Trophoblast cell (in vitro differentiated cells and primary cell): ENCODE data around the gene KRT23.

Experiments used
- DNase-seq, 2 donors: peaks; one replicate each; pipeline ENCODE4 v3.0.0-alpha.2; 2016
- H2AFZ ChIP-seq: 2 replicates; pipeline ENCODE4 v1.6.1; 2013; ENCODE audit warnings: low read length, moderate library complexity, mild to moderate bottlenecking; ENCODE audit not compliant: insufficient read depth, poor library complexity
- H2AK5ac ChIP-seq: 2 replicates; pipeline ENCODE4 v1.6.1; 2013; ENCODE audit warnings: mild to moderate bottlenecking, low read length
- H2BK120ac ChIP-seq: 2 replicates; pipeline ENCODE4 v1.6.1; 2013; ENCODE audit warnings: low read length, mild to moderate bottlenecking, moderate library complexity; ENCODE audit not compliant: insufficient read depth, poor library complexity
- H2BK12ac ChIP-seq: 2 replicates; pipeline ENCODE4 v1.6.1; 2013; ENCODE audit warnings: mild to moderate bottlenecking, low read length, moderate library complexity
- H2BK5ac ChIP-seq: 2 replicates; pipeline ENCODE4 v1.6.1; 2013; ENCODE audit warnings: low read length, low read depth, moderate library complexity, mild to moderate bottlenecking; ENCODE audit not compliant: poor library complexity
- H3K14ac ChIP-seq: 2 replicates; pipeline ENCODE4 v1.6.1; 2013; ENCODE audit warnings: mild to moderate bottlenecking, low read length
- H3K18ac ChIP-seq: 2 replicates; pipeline ENCODE4 v1.6.1; 2013; ENCODE audit warnings: mild to moderate bottlenecking, low read length
- H3K23ac ChIP-seq: 2 replicates; pipeline ENCODE4 v1.6.1; 2013; ENCODE audit warnings: low read length
- H3K27ac ChIP-seq: 2 replicates; pipeline ENCODE4 v1.5.1; 2013; ENCODE audit warnings: low read depth, mild to moderate bottlenecking, inconsistent platforms, low read length, moderate library complexity
- H3K27me3 ChIP-seq: 2 replicates; pipeline ENCODE4 v1.6.1; 2013; ENCODE audit warnings: inconsistent platforms, mild to moderate bottlenecking, low read length, moderate library complexity; ENCODE audit not compliant: insufficient read depth
- H3K36me3 ChIP-seq, 2 experiments: 1 replicate in 1 of 2; 2 replicates in 1 of 2; pipeline ENCODE4 v1.6.1; 2013; ENCODE audit warnings: low read length in 2 of 2, mild to moderate bottlenecking in 2 of 2, moderate library complexity in 1 of 2; ENCODE audit not compliant: insufficient read depth in 2 of 2, control insufficient read depth in 1 of 2
- H3K4ac ChIP-seq: 2 replicates; pipeline ENCODE4 v1.6.1; 2013; ENCODE audit warnings: low read depth, mild to moderate bottlenecking, low read length, moderate library complexity
- H3K4me1 ChIP-seq, 2 experiments: 1 replicate in 1 of 2; 2 replicates in 1 of 2; pipeline ENCODE4 v1.6.1; 2013; ENCODE audit warnings: low read length in 2 of 2, mild to moderate bottlenecking in 2 of 2, moderate library complexity in 1 of 2; ENCODE audit not compliant: insufficient read depth in 2 of 2, control insufficient read depth in 1 of 2
- H3K4me2 ChIP-seq: 2 replicates; pipeline ENCODE4 v1.6.1; 2013; ENCODE audit warnings: inconsistent platforms, mild to moderate bottlenecking, low read length, moderate library complexity
- H3K4me3 ChIP-seq: 2 replicates; pipeline ENCODE4 v1.5.1; 2013; ENCODE audit warnings: mild to moderate bottlenecking, low read depth, low read length, inconsistent platforms
- H3K79me1 ChIP-seq: one replicate; pipeline ENCODE4 v1.6.1; 2013; ENCODE audit warnings: low read length
- H3K79me2 ChIP-seq: 2 replicates; pipeline ENCODE4 v1.6.1; 2013; ENCODE audit warnings: low read length, mild to moderate bottlenecking; ENCODE audit not compliant: control insufficient read depth, insufficient read depth, poor library complexity
- H3K9ac ChIP-seq: 2 replicates; pipeline ENCODE4 v1.6.1; 2013; ENCODE audit warnings: mild to moderate bottlenecking, low read length
- H3K9me3 ChIP-seq: 2 replicates; pipeline ENCODE4 v1.6.1; 2013; ENCODE audit warnings: low read depth, mild to moderate bottlenecking, control low read depth, inconsistent platforms, low read length; ENCODE audit not compliant: insufficient read depth
- H4K12ac ChIP-seq: 2 replicates; pipeline ENCODE4 v1.6.1; 2013; ENCODE audit warnings: low read depth, mild to moderate bottlenecking, low read length, moderate library complexity
- H4K8ac ChIP-seq: 2 replicates; pipeline ENCODE4 v1.6.1; 2013; ENCODE audit warnings: low read depth, mild to moderate bottlenecking, low read length, moderate library complexity
- H4K91ac ChIP-seq: one replicate; pipeline ENCODE4 v1.6.1; 2013; ENCODE audit warnings: low read depth, mild to moderate bottlenecking, low read length, moderate library complexity
- WGBS: extraction: QIAGEN DNeasy Blood & Tissue Kit; methylation state at CpG from one replicate; pipeline ENCODE4 v1.1.7; 2013; ENCODE audit warnings: missing lambda C conversion rate; ENCODE audit not compliant: insufficient read length, insufficient coverage; ENCODE audit errors: extremely low coverage; 5-methylcytosine and 5-hydroxymethylcytosine counted together

The KRT23 gene

DNA sequence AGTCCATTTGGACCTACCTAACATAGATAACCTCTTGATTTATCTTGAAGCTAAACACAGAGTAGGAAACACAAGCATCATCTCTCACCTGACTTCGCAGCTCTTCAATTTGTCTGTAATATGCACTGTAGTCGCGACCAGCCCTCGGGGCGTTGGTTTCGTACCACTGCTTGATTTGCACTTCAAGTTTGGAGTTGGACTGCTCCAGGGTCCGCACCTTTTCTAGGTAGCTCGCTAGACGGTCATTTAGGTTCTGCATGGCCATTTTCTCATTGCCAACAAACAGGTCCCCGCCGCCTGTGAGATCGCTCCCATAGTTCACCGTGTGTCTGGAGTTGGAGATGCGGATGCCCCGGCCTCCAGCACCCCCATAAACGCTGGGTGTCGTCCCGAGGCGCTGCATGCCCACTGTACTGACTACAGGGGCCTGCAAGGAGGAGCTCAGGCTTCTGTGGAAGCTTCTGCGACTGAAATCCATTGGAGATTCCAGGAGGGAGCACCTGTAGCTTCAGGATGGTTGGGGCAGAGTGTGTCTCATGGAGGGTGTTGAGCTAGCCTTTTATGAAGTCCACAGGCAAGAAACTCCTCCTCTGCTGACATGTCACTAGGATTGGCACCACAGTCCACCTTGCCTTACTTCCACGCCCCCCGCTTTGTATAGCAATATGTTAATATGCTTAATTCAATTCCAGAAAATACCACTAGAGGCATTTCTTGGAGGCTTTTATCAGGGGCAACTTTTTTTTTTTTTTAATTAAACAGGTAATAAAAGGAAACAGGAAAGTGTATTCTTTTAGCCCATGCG, 52.5 kb downstream of the KRT23 start, which contains the start of gene KRT20:
KRT20 (minus strand) TSS at position 535 of the 805 bp plus-strand sequence; CDS start at position 478, 57 bp downstream.
- Histone ChIP-seq H4K8ac (no peak within 1 kb of the TSS), H2BK120ac (no peak within 1 kb of the TSS), H3K27ac (no peak within 1 kb of the TSS), H3K79me2 (no peaks in the 10 kb centered on the region), H3K18ac (no peak within 1 kb of the TSS), H3K4me3 (no peak within 1 kb of the TSS), H3K14ac (no peak within 1 kb of the TSS), H2AFZ (no peak within 1 kb of the TSS), H3K9ac (no peak within 1 kb of the TSS), H3K4me1 (no peaks in the 10 kb centered on the region), H3K23ac (no peak within 1 kb of the TSS), H3K79me1 (no peaks in the 10 kb centered on the region), H3K27me3 (no peaks in the 10 kb centered on the region), H2BK12ac (no peak within 1 kb of the TSS), H3K4ac (no peak within 1 kb of the TSS), H3K36me3 (no peaks in the 10 kb centered on the region), H2BK5ac (no peak within 1 kb of the TSS), H3K9me3 (no peaks in the 10 kb centered on the region), H4K12ac (no peak within 1 kb of the TSS), H3K4me2 (no peak within 1 kb of the TSS), H4K91ac (no peak within 1 kb of the TSS), H2AK5ac (no peak within 1 kb of the TSS)
- WGBS = no CpG with 5 or more reads among the region's 23 CpGs
- DNase-seq = no peak

- Histone ChIP-seq H3K4me2 (no peak overlapping the region), H3K9me3 (no peaks in the 10 kb centered on the region), H3K14ac (no peak overlapping the region), H3K27me3 (no peaks in the 10 kb centered on the region), H2BK120ac (no peak overlapping the region), H3K9ac (no peak overlapping the region), H3K79me2 (no peaks in the 10 kb centered on the region), H2AFZ (no peak overlapping the region), H3K23ac (no peak overlapping the region), H2BK12ac (no peak overlapping the region), H4K91ac (no peak overlapping the region), H3K79me1 (no peaks in the 10 kb centered on the region), H4K8ac (no peak overlapping the region), H3K4me1 (no peaks in the 10 kb centered on the region), H3K36me3 (no peaks in the 10 kb centered on the region), H3K18ac (no peak overlapping the region), H3K4ac (no peak overlapping the region), H3K4me3 (no peak overlapping the region), H2AK5ac (no peak overlapping the region), H2BK5ac (no peak overlapping the region), H3K27ac (no peak overlapping the region), H4K12ac (no peak overlapping the region)
- DNase-seq = peak; percentile 14 to 68
- WGBS = no CpG with 5 or more reads among the region's 7 CpGs
These were observed 53.7 kb downstream of the KRT23 start for GRCh38 chr17:40883626-40884334.

DNA sequence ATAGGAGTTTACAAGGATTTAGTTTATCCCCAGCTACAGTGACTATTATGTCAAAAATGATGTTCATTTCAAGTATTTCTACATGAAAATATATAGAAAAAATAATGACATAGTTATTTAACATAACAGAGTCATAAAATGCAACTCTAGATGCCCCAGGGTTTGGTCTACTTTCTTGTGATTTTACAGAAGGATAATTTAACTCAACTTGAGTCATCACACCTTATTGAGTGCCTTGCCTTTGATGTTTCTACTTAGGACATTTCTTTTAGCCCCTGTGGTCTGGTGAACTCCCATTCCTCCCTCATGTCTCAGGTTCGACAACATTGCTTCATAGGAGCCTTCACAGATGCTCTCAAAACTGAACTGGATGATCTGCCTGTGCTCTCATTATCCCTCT, 54.4 kb downstream of the KRT23 start:
- no peak overlapping the region for H3K4me3 ChIP-seq
- no peak overlapping the region for H4K8ac ChIP-seq
- peak; percentile 71 to 93 for DNase-seq
- H3K79me2 ChIP-seq = no peaks in the 10 kb centered on the region
- no peaks in the 10 kb centered on the region for H3K36me3 ChIP-seq
- H3K18ac ChIP-seq = no peak overlapping the region
- no peak overlapping the region for H4K91ac ChIP-seq
- no peak overlapping the region for H4K12ac ChIP-seq
- no peaks in the 10 kb centered on the region for H3K9me3 ChIP-seq
- H3K79me1 ChIP-seq = no peaks in the 10 kb centered on the region
- H2BK120ac ChIP-seq = no peak overlapping the region
- no peaks in the 10 kb centered on the region for H3K27me3 ChIP-seq
- no peak overlapping the region for H3K23ac ChIP-seq
- H3K27ac ChIP-seq = no peak overlapping the region
- H3K4ac ChIP-seq = no peak overlapping the region
- WGBS = no CpG with 5 or more reads among the region's 1 CpG
- no peak overlapping the region for H3K9ac ChIP-seq
- no peak overlapping the region for H2AFZ ChIP-seq
- H3K4me1 ChIP-seq = no peaks in the 10 kb centered on the region
- H3K14ac ChIP-seq = no peak overlapping the region
- H3K4me2 ChIP-seq = no peak overlapping the region
- no peak overlapping the region for H2BK5ac ChIP-seq
- H2BK12ac ChIP-seq = no peak overlapping the region
- no peak overlapping the region for H2AK5ac ChIP-seq

DNA sequence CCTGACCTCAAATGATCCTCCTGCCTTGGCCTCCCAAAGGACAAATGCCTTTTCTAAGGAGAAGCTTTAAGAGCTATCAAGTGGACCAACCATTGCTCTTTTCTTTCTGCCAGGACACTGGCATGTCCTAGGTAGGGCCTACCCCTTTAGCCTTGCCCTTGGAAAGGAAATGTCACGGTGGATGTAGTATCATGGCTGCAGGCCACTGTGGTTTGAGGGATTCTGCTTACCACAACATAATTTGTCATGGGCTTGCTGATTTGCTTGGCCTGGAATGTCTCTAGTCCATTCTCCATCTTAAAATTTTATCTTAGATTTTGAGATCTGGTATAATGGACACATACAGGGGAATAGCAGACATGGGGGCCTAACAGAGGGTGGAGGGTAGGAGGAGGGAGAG, 58.4 kb downstream of the KRT23 start:
- Histone ChIP-seq H3K14ac (no peak overlapping the region), H3K23ac (no peak overlapping the region), H2BK5ac (no peak overlapping the region), H3K27ac (no peak overlapping the region), H2BK12ac (no peak overlapping the region), H4K12ac (no peak overlapping the region), H2AK5ac (no peak overlapping the region), H3K36me3 (no peaks in the 10 kb centered on the region), H3K79me2 (no peaks in the 10 kb centered on the region), H3K4me1 (no peaks in the 10 kb centered on the region), H3K18ac (no peak overlapping the region), H2AFZ (no peak overlapping the region), H3K4ac (no peak overlapping the region), H2BK120ac (no peak overlapping the region), H4K91ac (no peak overlapping the region), H3K4me3 (no peak overlapping the region), H3K4me2 (no peak overlapping the region), H3K27me3 (no peaks in the 10 kb centered on the region), H3K79me1 (no peaks in the 10 kb centered on the region), H4K8ac (no peak overlapping the region), H3K9me3 (no peaks in the 10 kb centered on the region), H3K9ac (no peak overlapping the region)
- WGBS = no CpG with 5 or more reads among the region's 1 CpG
- DNase-seq = no peak
